IMR-90 (cell line): Measurements from ENCODE around the gene ATF5. TPM values are rescaled to one million over a fixed set of nuclear protein-coding genes. Genes with fewer than 3 reads are reported as not detected.

Experiments
- ATAC-seq: fragments of 200-7000 bp; cut with Tn5 transposase; 2 replicates; pipeline ENCODE4 v1.9.1; 2020; ENCODE audit warnings: low read depth, mild to moderate bottlenecking, moderate library complexity
- BruUV-seq: library from RNA; stranded (reverse); fragments of 400-500 nt; replicated peaks from 2 replicates; lab custom pipeline; 2021; lab: Mats Ljungman, UMichigan
- CTCF ChIA-PET: fragments of 300-600 bp; formaldehyde crosslinking; extraction: SDS; loops from one replicate; lab custom pipeline; 2021; ENCODE audit warnings: antibody characterized with exemption; lab: Yijun Ruan, JAX
- POLR2A ChIA-PET: fragments of 300-600 bp; sonication (Branson Sonifier 250); formaldehyde crosslinking; loops from one replicate; lab custom pipeline; 2022; ENCODE audit warnings: antibody characterized with exemption; ENCODE audit not compliant: unreplicated experiment; lab: Charles Lee
- DNase-seq: peaks from one replicate; pipeline ENCODE4 v3.0.0; 2013
- H2AFZ ChIP-seq: replicated peaks from 2 replicates; pipeline ENCODE3; 2013; ENCODE audit warnings: low read length, mild to moderate bottlenecking; ENCODE audit not compliant: poor library complexity
- H2AK5ac ChIP-seq: 2 replicates; pipeline ENCODE4 v1.6.1; 2013; ENCODE audit warnings: low read depth, low read length, inconsistent platforms
- H2AK9ac ChIP-seq: replicated peaks from 2 replicates; pipeline ENCODE3; 2013; ENCODE audit warnings: mild to moderate bottlenecking, low read depth, low read length, moderate library complexity; ENCODE audit not compliant: poor library complexity
- H2BK120ac ChIP-seq: 2 replicates; pipeline ENCODE4 v1.6.1; 2013; ENCODE audit warnings: low read depth, low read length, inconsistent platforms
- H2BK15ac ChIP-seq: 3 replicates; pipeline ENCODE4 v1.6.1; 2013; ENCODE audit warnings: low read depth, low read length, inconsistent platforms
- H2BK20ac ChIP-seq: 2 replicates; pipeline ENCODE4 v1.6.1; 2013; ENCODE audit warnings: low read depth, mild to moderate bottlenecking, inconsistent platforms, low read length, moderate library complexity
- H2BK5ac ChIP-seq: 2 replicates; pipeline ENCODE4 v1.6.1; 2013; ENCODE audit warnings: mild to moderate bottlenecking, low read depth, low read length, inconsistent platforms; ENCODE audit not compliant: poor library complexity, severe bottlenecking
- H3K14ac ChIP-seq: replicated peaks from 2 replicates; pipeline ENCODE4 v1.6.1; 2013; ENCODE audit warnings: low read depth, low read length, inconsistent platforms
- H3K18ac ChIP-seq: 2 replicates; pipeline ENCODE4 v1.6.1; 2013; ENCODE audit warnings: low read depth, low read length, control low read depth
- H3K23ac ChIP-seq: 2 replicates; pipeline ENCODE4 v1.6.1; 2013; ENCODE audit warnings: low read depth, low read length, inconsistent platforms
- H3K27ac ChIP-seq: 2 replicates; pipeline ENCODE4 v1.5.1; 2013; ENCODE audit warnings: mild to moderate bottlenecking, control low read depth, low read length; ENCODE audit not compliant: insufficient read depth
- H3K27me3 ChIP-seq: 2 replicates; pipeline ENCODE4 v1.6.1; 2013; ENCODE audit warnings: low read length; ENCODE audit not compliant: control insufficient read depth, insufficient read depth
- H3K36me3 ChIP-seq: 2 replicates; pipeline ENCODE4 v1.6.1; 2013; ENCODE audit warnings: low read length, mixed read lengths; ENCODE audit not compliant: control insufficient read depth, insufficient read depth
- H3K4ac ChIP-seq: 2 replicates; pipeline ENCODE4 v1.6.1; 2013; ENCODE audit warnings: low read depth, low read length, inconsistent platforms
- H3K4me1 ChIP-seq: 2 replicates; pipeline ENCODE4 v1.6.1; 2013; ENCODE audit warnings: low read length, mixed read lengths; ENCODE audit not compliant: control insufficient read depth, insufficient read depth
- H3K4me2 ChIP-seq: 2 replicates; pipeline ENCODE4 v1.6.1; 2013; ENCODE audit warnings: low read depth, mild to moderate bottlenecking, control low read depth, low read length, moderate library complexity
- H3K4me3 ChIP-seq: 2 replicates; pipeline ENCODE4 v1.5.1; 2013; ENCODE audit warnings: low read depth, mild to moderate bottlenecking, control low read depth, low read length, moderate library complexity; ENCODE audit not compliant: insufficient read depth
- H3K56ac ChIP-seq: 2 replicates; pipeline ENCODE4 v1.6.1; 2013; ENCODE audit warnings: low read length, inconsistent platforms; ENCODE audit not compliant: insufficient read depth; ENCODE audit errors: extremely low read depth
- H3K79me1 ChIP-seq, 2 experiments: 2 replicates each; pipeline ENCODE4 v1.6.1; 2013; ENCODE audit warnings: low read length in 2 of 2, inconsistent platforms in 1 of 2, low read depth in 1 of 2
- H3K9ac ChIP-seq: 2 replicates; pipeline ENCODE4 v1.6.1; 2013; ENCODE audit warnings: low read depth, low read length, control low read depth
- H3K9me1 ChIP-seq: 2 replicates; pipeline ENCODE4 v1.6.1; 2013; ENCODE audit warnings: low read length, inconsistent platforms; ENCODE audit not compliant: insufficient read depth
- H3K9me3 ChIP-seq: 2 replicates; pipeline ENCODE4 v1.6.1; 2013; ENCODE audit warnings: low read length; ENCODE audit not compliant: control insufficient read depth, insufficient read depth
- H4K20me1 ChIP-seq: 2 replicates; pipeline ENCODE4 v1.6.1; 2013; ENCODE audit warnings: low read length, inconsistent platforms; ENCODE audit not compliant: insufficient read depth
- H4K5ac ChIP-seq: 2 replicates; pipeline ENCODE4 v1.6.1; 2013; ENCODE audit warnings: mild to moderate bottlenecking, low read depth, low read length, control low read depth
- H4K8ac ChIP-seq, 2 experiments: 2 replicates each; pipeline ENCODE4 v1.6.1; 2013; ENCODE audit warnings: low read depth in 2 of 2, low read length in 2 of 2, control low read depth in 1 of 2, inconsistent platforms in 1 of 2
- H4K91ac ChIP-seq: 2 replicates; pipeline ENCODE4 v1.6.1; 2013; ENCODE audit warnings: low read depth, low read length, inconsistent platforms; ENCODE audit not compliant: insufficient read depth
- BHLHE40 ChIP-seq: fragments of 150-350 bp; IDR thresholded peaks from 2 replicates; pipeline ENCODE4 v1.6.1; 2016; ENCODE audit warnings: mild to moderate bottlenecking, low read depth, low read length
- CEBPB ChIP-seq: IDR thresholded peaks from 2 replicates; pipeline ENCODE4 v1.6.1; 2012; ENCODE audit warnings: low read depth, low read length, improper control_type of control experiment
- CHD1 ChIP-seq: IDR thresholded peaks from 2 replicates; pipeline ENCODE4 v1.6.1; 2012; ENCODE audit warnings: low read depth, low read length, improper control_type of control experiment
- ELK1 ChIP-seq: fragments of 150-350 bp; IDR thresholded peaks from 2 replicates; pipeline ENCODE4 v1.6.1; 2016; ENCODE audit warnings: low read depth, mild to moderate bottlenecking, low read length, moderate library complexity, borderline replicate concordance
- FOS ChIP-seq: fragments of 150-350 bp; IDR thresholded peaks from 2 replicates; pipeline ENCODE4 v1.6.1; 2016; ENCODE audit warnings: low read depth, low read length
- MAFK ChIP-seq: IDR thresholded peaks from 2 replicates; pipeline ENCODE4 v1.6.1; 2012; ENCODE audit warnings: low read depth, low read length, improper control_type of control experiment
- MAZ ChIP-seq: IDR thresholded peaks from 2 replicates; pipeline ENCODE4 v1.6.1; 2012; ENCODE audit warnings: low read depth, mild to moderate bottlenecking, low read length, improper control_type of control experiment, moderate library complexity, borderline replicate concordance
- NFE2L2 ChIP-seq: fragments of 150-350 bp; IDR thresholded peaks from 2 replicates; pipeline ENCODE4 v1.6.1; 2016; ENCODE audit warnings: low read depth, mild to moderate bottlenecking, low read length
- POLR2A ChIP-seq: IDR thresholded peaks from 2 replicates; pipeline ENCODE4 v1.6.1; 2012; ENCODE audit warnings: mild to moderate bottlenecking, low read depth, low read length
- RAD21 ChIP-seq: IDR thresholded peaks from 2 replicates; pipeline ENCODE4 v1.6.1; 2012; ENCODE audit warnings: low read length, improper control_type of control experiment
- RCOR1 ChIP-seq: IDR thresholded peaks from 2 replicates; pipeline ENCODE4 v1.6.1; 2012; ENCODE audit warnings: mild to moderate bottlenecking, low read length, improper control_type of control experiment; ENCODE audit not compliant: insufficient replicate concordance
- RFX5 ChIP-seq: IDR thresholded peaks from 2 replicates; pipeline ENCODE4 v1.8.0; 2012; ENCODE audit warnings: low read depth, mild to moderate bottlenecking, low read length, moderate library complexity
- SMC3 ChIP-seq: fragments of 150-350 bp; IDR thresholded peaks from 2 replicates; pipeline ENCODE4 v1.6.1; 2016; ENCODE audit warnings: low read depth, mild to moderate bottlenecking, antibody characterized with exemption, low read length, moderate library complexity
- WGBS, 2 experiments: methylation state at CpG; one replicate each; pipeline versions ENCODE4 v1.1.5 to v1.1.7; 2013; ENCODE audit warnings: missing lambda C conversion rate in 2 of 2; ENCODE audit not compliant: insufficient read length in 1 of 2; ENCODE audit errors: extremely low coverage in 2 of 2; 5-methylcytosine and 5-hydroxymethylcytosine counted together
- dilution Hi-C: fragments of 300-500 bp; cut with HindIII; formaldehyde crosslinking; loops from one replicate; pipeline ENCODE4 v1.14.3; 2018; ENCODE audit warnings: low sequenced_read_pairs; ENCODE audit not compliant: unreplicated experiment
- in situ Hi-C: fragments of 300-500 bp; cut with MboI; formaldehyde crosslinking; loops from 3 replicates; pipeline ENCODE4 v1.14.3; 2019; ENCODE audit warnings: low sequenced_read_pairs, inconsistent platforms, mixed read lengths
- intact Hi-C: fragments of 100-400 bp; cut with micrococcal nuclease; formaldehyde crosslinking; loops from 2 replicates; pipeline ENCODE4 v1.10.0; 2022
- polyA plus RNA-seq, 3 experiments: library from polyadenylated mRNA; depleted of rRNA; stranded (reverse); fragments of >200 nt; gene quantifications; 2 replicates each; pipeline ENCODE4 v1.2.3, GENCODE V29; 2012; ENCODE audit warnings: low replicate concordance in 1 of 3
- total RNA-seq: library from RNA; depleted of rRNA; stranded (reverse); fragments of >200 nt; gene quantifications from 2 replicates; pipeline ENCODE4 v1.2.3, GENCODE V29; 2012

Gene ATF5
- total and polyA plus RNA-seq, 2 of the 4 experiments (the other 2 are of a cell fraction), result 2.7 to 15.7 TPM

GRCh38 chr19:49889687-49890348, 39.2 kb upstream of the ATF5 start (continued):
- no peak for TF ChIP-seq MAZ

- no peak for DNase-seq
- peaks cover 8% of the 10 kb centered on the region; the same call in 1 of the 2 replicates for H3K27me3 ChIP-seq
- no peak overlapping the region for H3K18ac ChIP-seq
- BruUV-seq, result no TSS peak
- H4K5ac ChIP-seq, result no peak overlapping the region
- H2BK15ac ChIP-seq, result no peak overlapping the region
- peak overlapping the region; percentile 61 for H3K4me2 ChIP-seq
- no peaks in the 10 kb centered on the region for H3K9me3 ChIP-seq
- H3K36me3 ChIP-seq, result peaks cover 7% of the 10 kb centered on the region; the same call in 1 of the 2 replicates
- CTCF ChIA-PET, result no interaction called here
- H3K56ac ChIP-seq, result no peak overlapping the region
- intact Hi-C loops (no loop called here), in situ Hi-C loops (no loop called here), dilution Hi-C loops (no loop called here)
- ATAC-seq, result peak; percentile 57
- H2AK9ac ChIP-seq, result peak overlapping the region; percentile 28
- H3K14ac ChIP-seq, result no peak overlapping the region
- no peak overlapping the region for H4K91ac ChIP-seq
- H3K4ac ChIP-seq, result no peak overlapping the region
- H4K8ac ChIP-seq, result no peak overlapping the region
- H2BK5ac ChIP-seq, result no peak overlapping the region
- H2BK20ac ChIP-seq, result no peak overlapping the region
- peak overlapping the region; percentile 87 for H2AFZ ChIP-seq
- H3K9ac ChIP-seq, result no peak overlapping the region
- no peaks in the 10 kb centered on the region for H4K20me1 ChIP-seq
- no peaks in the 10 kb centered on the region for H3K79me1 ChIP-seq
- H3K23ac ChIP-seq, result no peak overlapping the region
- peaks cover 2% of the 10 kb centered on the region; the same call in 1 of the 2 replicates for H3K4me1 ChIP-seq
- WGBS, 2 experiments, result 15% methylated on average over 31 of the region's 69 CpGs; no CpG with 5 or more reads in 1 of the 2 experiments
- peak overlapping the region; percentile 16; the same call in 1 of the 2 replicates for H2AK5ac ChIP-seq
- H2BK120ac ChIP-seq, result no peak overlapping the region
- no peaks in the 10 kb centered on the region for H3K9me1 ChIP-seq
- peak overlapping the region; percentile 6; the same call in 1 of the 2 replicates for H3K4me3 ChIP-seq
- POLR2A ChIA-PET, result interaction anchor here (0.6 kb wide), 1 partner anchor 12 kb away, joined by 6 read pairs; no protein-coding TSS in a partner anchor
- no peak overlapping the region for H3K27ac ChIP-seq
- no peak for TF ChIP-seq RAD21
- TF ChIP-seq CEBPB, result no peak
- TF ChIP-seq ELK1, result no peak
- TF ChIP-seq BHLHE40, result no peak
- no peak for TF ChIP-seq POLR2A
- TF ChIP-seq RFX5, result no peak
- no peak for TF ChIP-seq MAFK
- no peak for TF ChIP-seq RCOR1
- no peak for TF ChIP-seq SMC3
- TF ChIP-seq FOS, result no peak
- no peak for TF ChIP-seq NFE2L2
- no peak for TF ChIP-seq MAZ
- no peak for TF ChIP-seq CHD1
Measured at GRCh38 chr19:49890349-49891311, 38.4 kb upstream of the ATF5 start.
